HepG2 (cell line): Measurements from ENCODE around the gene ZNF174. TPM values are rescaled to one million over a fixed set of nuclear protein-coding genes. Genes with fewer than 3 reads are reported as not detected.

Source experiments
- DMAP1 ChIP-seq: IDR thresholded peaks from 2 replicates; pipeline ENCODE4 v1.6.1; 2016
- JDP2 ChIP-seq: sonication (generic); formaldehyde crosslinking; IDR thresholded peaks from 2 replicates; pipeline ENCODE4 v1.8.1; 2022; ENCODE audit warnings: missing genetic modification reagents, borderline replicate concordance
- KAT8 ChIP-seq: IDR thresholded peaks from 2 replicates; pipeline ENCODE4 v1.6.1; 2016; ENCODE audit warnings: missing genetic modification reagents, missing compliant biosample characterization
- KDM5B ChIP-seq: sonication (generic); formaldehyde crosslinking; IDR thresholded peaks from 2 replicates; pipeline ENCODE4 v1.4.0; 2020; ENCODE audit warnings: missing genetic modification reagents, mild to moderate bottlenecking, borderline replicate concordance
- MXD4 ChIP-seq: IDR thresholded peaks from 2 replicates; pipeline ENCODE4 v1.6.1; 2016; ENCODE audit warnings: mild to moderate bottlenecking, missing biosample characterization, missing genetic modification reagents
- NCOR1 ChIP-seq: fragments of 200-600 bp; sonication (generic); IDR thresholded peaks from 2 replicates; pipeline ENCODE4 v1.7.0; 2017; ENCODE audit warnings: antibody characterized with exemption, low read length, borderline replicate concordance
- NR1H2 ChIP-seq: sonication (generic); formaldehyde crosslinking; IDR thresholded peaks from 2 replicates; pipeline ENCODE4 v1.8.1; 2022; ENCODE audit warnings: low read depth, missing genetic modification reagents, borderline replicate concordance
- RBFOX2 ChIP-seq: fragments of 200-400 bp; formaldehyde crosslinking; IDR thresholded peaks from 2 replicates; pipeline ENCODE4 v1.6.1; 2017; ENCODE audit warnings: low read depth, mild to moderate bottlenecking, low read length
- RELA ChIP-seq: sonication (generic); formaldehyde crosslinking; IDR thresholded peaks from 2 replicates; pipeline ENCODE4 v1.4.0; 2020; ENCODE audit warnings: missing genetic modification reagents
- SKIL ChIP-seq: sonication (generic); formaldehyde crosslinking; IDR thresholded peaks from 2 replicates; pipeline ENCODE4 v1.8.0; 2022; ENCODE audit warnings: missing genetic modification reagents, mild to moderate bottlenecking, moderate library complexity, borderline replicate concordance
- SNAPC2 ChIP-seq: sonication (generic); formaldehyde crosslinking; IDR thresholded peaks from 2 replicates; pipeline ENCODE4 v1.8.1; 2022; ENCODE audit warnings: mild to moderate bottlenecking, missing genetic modification reagents
- SOX5 ChIP-seq: IDR thresholded peaks from 2 replicates; pipeline ENCODE4 v1.6.1; 2016; ENCODE audit warnings: borderline replicate concordance
- TAF1 ChIP-seq: sonication (generic); formaldehyde crosslinking; IDR thresholded peaks from 2 replicates; pipeline ENCODE4 v1.4.0; 2020; ENCODE audit warnings: missing genetic modification reagents
- ZBTB49 ChIP-seq: sonication (generic); formaldehyde crosslinking; IDR thresholded peaks from 2 replicates; pipeline ENCODE4 v1.4.0; 2020; ENCODE audit warnings: missing genetic modification reagents, borderline replicate concordance
- ZNF878 ChIP-seq: sonication (generic); formaldehyde crosslinking; IDR thresholded peaks from 2 replicates; pipeline ENCODE4 v1.8.1; 2023; ENCODE audit warnings: mild to moderate bottlenecking, missing genetic modification reagents, moderate library complexity
- ZSCAN30 ChIP-seq: sonication (generic); formaldehyde crosslinking; IDR thresholded peaks from 2 replicates; pipeline ENCODE4 v1.5.0; 2020; ENCODE audit warnings: mild to moderate bottlenecking, missing genetic modification reagents
- polyA plus RNA-seq, 8 experiments: library from polyadenylated mRNA; depleted of rRNA in 3 of 8; stranded (reverse) in 7 of 8; unstranded in 1 of 8; fragments of >200 nt; fragmentation: Illumina TruSeq in 4 of 8; extraction: Trizol in 4 of 8; gene quantifications; 2 replicates each; pipeline versions ENCODE4 v1.2.1 to v1.2.3, GENCODE V29; 2011 to 2016; ENCODE audit warnings: low read depth in 4 of 8, missing spikeins in 1 of 8, mixed read lengths in 1 of 8; ENCODE audit not compliant: insufficient read depth in 1 of 8
- total RNA-seq, 5 experiments: library from RNA; depleted of rRNA; stranded (reverse); fragments of >200 nt; fragmentation: Illumina TruSeq; extraction: Trizol; gene quantifications; 2 replicates each; pipeline ENCODE4 v1.2.3, GENCODE V29; 2016; ENCODE audit warnings: low read depth in 1 of 5
- TF ChIP-seq, protein P1 (sequence below): sonication (generic); formaldehyde crosslinking; IDR thresholded peaks from 2 replicates; pipeline ENCODE4 v1.4.0; 2020; ENCODE audit warnings: missing genetic modification reagents, borderline replicate concordance
- TF ChIP-seq, protein P2 (sequence below): IDR thresholded peaks from 2 replicates; pipeline ENCODE4 v1.4.0; 2020; ENCODE audit warnings: mild to moderate bottlenecking, missing genetic modification reagents

Gene ZNF174
- total and polyA plus RNA-seq, 2 of the 13 experiments (the other 11 are each of a cell fraction or from before 2014, with no cell fraction given), result 8.3 to 10.6 TPM

- TF ChIP-seq ZNF878 (CRISPR knock-in tag) (no peak), KAT8 (CRISPR knock-in tag) (peak; percentile 87), ZSCAN30 (CRISPR knock-in tag) (0 out of 2 replicates have a peak, but pooled peaks have one; percentile 60), NCOR1 (peak; percentile 44; the same call in 1 of the 2 replicates), KDM5B (peak; percentile 87; the same call in 1 of the 2 replicates), SNAPC2 (CRISPR knock-in tag) (peak; percentile 51; the same call in 1 of the 2 replicates), NR1H2 (peak; percentile 92; the same call in 1 of the 2 replicates), TAF1 (peak; percentile 99), SKIL (CRISPR knock-in tag) (peak; percentile 63), ZBTB49 (no peak), RELA (no peak; the same call in 1 of the 2 replicates), RBFOX2 (peak; percentile 87), SOX5 (CRISPR knock-in tag) (peak; percentile 29; the same call in 1 of the 2 replicates), JDP2 (no peak; the same call in 1 of the 2 replicates), DMAP1 (CRISPR knock-in tag) (peak; percentile 63; the same call in 1 of the 2 replicates), MXD4 (CRISPR knock-in tag) (peak; percentile 77)
- TF ChIP-seq, protein P1, sequence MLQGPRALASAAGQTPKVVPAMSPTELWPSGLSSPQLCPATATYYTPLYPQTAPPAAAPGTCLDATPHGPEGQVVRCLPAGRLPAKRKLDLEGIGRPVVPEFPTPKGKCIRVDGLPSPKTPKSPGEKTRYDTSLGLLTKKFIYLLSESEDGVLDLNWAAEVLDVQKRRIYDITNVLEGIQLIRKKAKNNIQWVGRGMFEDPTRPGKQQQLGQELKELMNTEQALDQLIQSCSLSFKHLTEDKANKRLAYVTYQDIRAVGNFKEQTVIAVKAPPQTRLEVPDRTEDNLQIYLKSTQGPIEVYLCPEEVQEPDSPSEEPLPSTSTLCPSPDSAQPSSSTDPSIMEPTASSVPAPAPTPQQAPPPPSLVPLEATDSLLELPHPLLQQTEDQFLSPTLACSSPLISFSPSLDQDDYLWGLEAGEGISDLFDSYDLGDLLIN, result 0 out of 2 replicates have a peak, but pooled peaks have one; percentile 54
- TF ChIP-seq, protein P2, sequence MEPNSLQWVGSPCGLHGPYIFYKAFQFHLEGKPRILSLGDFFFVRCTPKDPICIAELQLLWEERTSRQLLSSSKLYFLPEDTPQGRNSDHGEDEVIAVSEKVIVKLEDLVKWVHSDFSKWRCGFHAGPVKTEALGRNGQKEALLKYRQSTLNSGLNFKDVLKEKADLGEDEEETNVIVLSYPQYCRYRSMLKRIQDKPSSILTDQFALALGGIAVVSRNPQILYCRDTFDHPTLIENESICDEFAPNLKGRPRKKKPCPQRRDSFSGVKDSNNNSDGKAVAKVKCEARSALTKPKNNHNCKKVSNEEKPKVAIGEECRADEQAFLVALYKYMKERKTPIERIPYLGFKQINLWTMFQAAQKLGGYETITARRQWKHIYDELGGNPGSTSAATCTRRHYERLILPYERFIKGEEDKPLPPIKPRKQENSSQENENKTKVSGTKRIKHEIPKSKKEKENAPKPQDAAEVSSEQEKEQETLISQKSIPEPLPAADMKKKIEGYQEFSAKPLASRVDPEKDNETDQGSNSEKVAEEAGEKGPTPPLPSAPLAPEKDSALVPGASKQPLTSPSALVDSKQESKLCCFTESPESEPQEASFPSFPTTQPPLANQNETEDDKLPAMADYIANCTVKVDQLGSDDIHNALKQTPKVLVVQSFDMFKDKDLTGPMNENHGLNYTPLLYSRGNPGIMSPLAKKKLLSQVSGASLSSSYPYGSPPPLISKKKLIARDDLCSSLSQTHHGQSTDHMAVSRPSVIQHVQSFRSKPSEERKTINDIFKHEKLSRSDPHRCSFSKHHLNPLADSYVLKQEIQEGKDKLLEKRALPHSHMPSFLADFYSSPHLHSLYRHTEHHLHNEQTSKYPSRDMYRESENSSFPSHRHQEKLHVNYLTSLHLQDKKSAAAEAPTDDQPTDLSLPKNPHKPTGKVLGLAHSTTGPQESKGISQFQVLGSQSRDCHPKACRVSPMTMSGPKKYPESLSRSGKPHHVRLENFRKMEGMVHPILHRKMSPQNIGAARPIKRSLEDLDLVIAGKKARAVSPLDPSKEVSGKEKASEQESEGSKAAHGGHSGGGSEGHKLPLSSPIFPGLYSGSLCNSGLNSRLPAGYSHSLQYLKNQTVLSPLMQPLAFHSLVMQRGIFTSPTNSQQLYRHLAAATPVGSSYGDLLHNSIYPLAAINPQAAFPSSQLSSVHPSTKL (CRISPR knock-in tag), result peak; percentile 32; the same call in 1 of the 2 replicates
These were observed at the start of gene ZNF174, which contains the start of gene ZSCAN32 (continued) for GRCh38 chr16:3400779-3401688.
